Stimulated activated CD4-positive, alpha-beta T cell treated with anti-CD3 and anti-CD28 coated beads, Interleukin-1b, Interleukin-23, amount 100 ng/mL, for 48 hours (primary cell): ENCODE data around the gene SPAG17.

Experiments used
- DNase-seq: peaks from one replicate; pipeline ENCODE4 v3.0.0-alpha.2; 2020

SPAG17 gene

DNA sequence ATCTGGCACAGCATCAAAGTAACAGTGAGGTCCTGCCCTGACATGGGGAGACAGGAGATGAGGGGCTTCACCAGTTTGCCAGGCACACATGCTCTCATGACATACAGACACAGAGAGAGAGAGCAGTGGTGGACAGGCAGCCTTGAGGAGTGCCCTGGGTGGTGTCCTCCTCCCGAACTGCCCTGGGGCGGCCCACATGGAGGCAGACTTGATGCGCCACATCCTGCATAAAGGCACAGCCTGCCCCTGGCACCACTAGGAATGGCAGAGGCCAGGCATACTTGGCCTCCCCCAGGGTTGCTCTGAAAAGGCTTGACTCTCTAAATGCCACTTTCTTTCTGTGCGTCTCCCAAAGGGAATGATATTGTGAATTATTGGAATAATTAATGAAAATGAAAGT is 67.5 kb downstream of the SPAG17 start:
- no peak for DNase-seq

GRCh38 chr1:118116909-118117308 is 68.1 kb downstream of the SPAG17 start:
- DNase-seq, result no peak

DNA sequence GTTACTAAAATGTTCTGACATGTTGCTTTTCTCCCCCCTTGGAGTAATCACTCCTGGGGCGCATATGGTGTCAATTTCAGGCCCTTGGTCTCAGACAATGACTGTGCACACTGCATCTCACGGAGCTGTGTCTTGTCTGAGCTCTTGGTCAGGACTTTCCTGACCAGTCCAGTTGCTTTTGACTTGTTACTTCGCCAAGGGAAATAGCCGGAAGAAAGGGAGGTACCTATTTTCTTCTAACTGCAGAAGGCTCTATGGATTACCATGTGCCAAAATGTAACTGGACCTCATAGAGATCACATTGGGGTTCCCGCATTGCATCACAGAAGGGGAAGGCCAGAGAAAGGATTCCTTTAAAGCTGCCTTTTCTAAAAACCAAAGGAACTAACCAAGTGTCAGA is 68.6 kb downstream of the SPAG17 start:
- DNase-seq, result no peak

- DNase-seq, result no peak
Measured at GRCh38 chr1:118115567-118116295, 69.3 kb downstream of the SPAG17 start.

DNA sequence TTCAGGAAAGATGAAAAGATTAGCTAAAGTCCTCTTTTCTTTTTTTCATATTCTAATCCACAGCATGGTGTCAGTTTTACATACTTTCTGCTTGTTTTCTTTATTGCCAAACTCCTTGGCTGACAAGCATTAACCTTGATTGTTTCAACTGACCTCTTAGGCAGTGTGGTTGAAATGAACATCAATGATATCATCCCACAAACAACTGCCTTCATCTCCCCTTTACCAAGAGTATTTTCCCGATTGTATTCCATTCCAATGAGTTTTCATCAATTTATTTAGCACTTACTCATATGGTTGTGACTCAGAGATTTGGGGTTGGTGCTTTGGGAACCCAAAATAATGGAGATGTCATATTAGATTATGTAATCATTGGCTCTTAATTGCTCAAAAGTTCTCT is 71.8 kb downstream of the SPAG17 start:
- no peak for DNase-seq

- DNase-seq, result no peak
Measured at GRCh38 chr1:118110580-118110979, 74.4 kb downstream of the SPAG17 start.

GRCh38 chr1:118104951-118105350 is 80.1 kb downstream of the SPAG17 start:
- no peak for DNase-seq

DNA sequence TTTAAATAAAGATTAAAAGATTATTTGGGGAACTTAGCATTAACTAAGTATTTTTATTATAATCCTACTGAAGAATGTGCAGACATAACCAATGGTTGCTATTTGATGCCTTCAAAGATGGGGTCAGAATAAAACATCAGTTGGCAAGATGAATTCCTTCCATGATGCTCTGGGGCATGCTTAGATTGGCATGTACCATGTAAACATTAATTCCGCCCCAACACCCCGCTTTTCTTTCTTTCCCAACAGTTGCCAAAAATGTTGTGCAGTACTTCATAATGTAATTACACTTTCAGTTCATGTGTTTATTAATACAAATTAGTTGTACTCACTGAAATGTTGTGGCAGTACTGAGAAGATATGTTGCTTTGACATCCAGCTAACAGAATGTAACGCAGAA is 82.6 kb downstream of the SPAG17 start:
- no peak for DNase-seq

DNA sequence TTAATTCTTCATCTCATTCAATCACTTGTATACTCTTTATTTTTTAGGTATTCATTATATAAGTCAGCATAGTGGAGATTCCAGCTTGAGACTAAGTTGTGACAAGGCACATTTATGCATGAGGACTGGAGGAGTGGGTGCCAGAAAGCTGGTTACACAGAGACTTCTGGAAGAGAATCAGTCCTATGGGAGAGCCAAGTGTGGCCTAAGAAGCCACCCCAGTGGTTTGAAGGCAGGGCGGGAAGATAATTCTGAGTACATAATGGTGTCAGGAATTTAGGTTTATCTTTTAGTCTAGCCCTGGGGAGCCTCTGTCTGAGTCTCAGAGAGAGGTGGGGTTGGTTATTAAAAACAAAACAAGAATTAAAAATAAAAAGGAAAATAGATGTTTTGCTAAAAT is 83.0 kb downstream of the SPAG17 start:
- DNase-seq, result no peak

DNA sequence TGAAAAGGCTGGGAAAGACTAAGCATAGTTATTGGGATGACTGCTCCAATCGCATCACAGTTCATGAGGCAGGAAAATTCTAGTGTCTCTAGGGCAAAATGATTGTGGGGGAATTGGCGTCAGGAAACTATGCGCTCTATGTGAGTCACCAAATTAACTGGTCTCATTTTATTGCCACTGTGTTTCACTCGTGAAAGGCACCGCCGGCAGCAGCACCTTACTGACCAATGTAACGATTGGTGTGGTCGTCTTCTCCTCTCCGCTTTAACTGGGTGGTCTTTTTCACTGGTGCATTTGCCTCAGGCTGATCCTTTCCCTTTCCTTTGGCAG is 83.5 kb downstream of the SPAG17 start:
- DNase-seq, result no peak

- no peak for DNase-seq
Measured at GRCh38 chr1:118100686-118101514, 84.1 kb downstream of the SPAG17 start.

- DNase-seq, result no peak
Measured at GRCh38 chr1:118099686-118100085, 85.3 kb downstream of the SPAG17 start.

- DNase-seq, result no peak
Measured at GRCh38 chr1:118097622-118098348, 87.2 kb downstream of the SPAG17 start.

DNA sequence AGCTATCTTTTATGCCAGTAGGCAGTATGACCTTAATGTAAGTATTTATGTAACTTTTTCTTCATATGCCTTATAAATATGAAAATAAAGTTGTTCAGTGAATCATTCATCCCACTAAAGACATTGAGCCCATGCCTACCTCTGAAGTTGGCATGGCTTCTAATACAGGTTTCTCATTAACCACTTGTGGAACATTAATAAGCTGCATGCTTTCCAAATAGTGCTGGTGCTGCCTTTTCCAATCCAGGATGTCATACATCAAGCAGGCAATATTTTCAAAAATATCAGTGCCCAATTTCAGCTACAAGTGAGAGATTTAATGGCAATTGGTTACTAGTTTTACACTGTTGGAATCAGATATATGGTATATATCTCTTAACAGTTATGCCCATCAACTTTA is 92.0 kb downstream of the SPAG17 start:
- DNase-seq, result no peak

- DNase-seq, result no peak
Measured at GRCh38 chr1:118090130-118090529, 94.9 kb downstream of the SPAG17 start.

- DNase-seq, result no peak
Measured at GRCh38 chr1:118085365-118085764, 99.7 kb downstream of the SPAG17 start.

DNA sequence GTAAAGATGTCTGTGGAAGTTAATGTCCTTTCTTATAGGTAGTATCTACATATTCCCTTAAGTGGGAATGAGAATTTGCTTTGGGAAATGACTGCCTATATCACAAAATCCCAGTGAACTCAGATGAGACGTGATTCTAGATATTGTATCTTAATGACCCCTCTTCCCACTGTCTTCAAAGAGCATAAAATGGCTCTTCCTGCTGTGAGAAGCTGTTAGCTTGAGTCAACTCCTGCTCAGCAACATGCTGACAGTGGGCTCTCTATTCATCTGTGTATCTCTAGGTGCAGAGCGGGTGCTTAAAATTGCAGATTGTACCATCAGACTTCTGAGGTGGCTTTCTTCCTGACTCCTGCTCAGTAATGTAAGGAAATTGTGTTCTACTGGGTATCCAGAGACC is 100.6 kb downstream of the SPAG17 start:
- no peak for DNase-seq

GRCh38 chr1:118082984-118083383 is 102.0 kb downstream of the SPAG17 start:
- DNase-seq, result no peak

DNA sequence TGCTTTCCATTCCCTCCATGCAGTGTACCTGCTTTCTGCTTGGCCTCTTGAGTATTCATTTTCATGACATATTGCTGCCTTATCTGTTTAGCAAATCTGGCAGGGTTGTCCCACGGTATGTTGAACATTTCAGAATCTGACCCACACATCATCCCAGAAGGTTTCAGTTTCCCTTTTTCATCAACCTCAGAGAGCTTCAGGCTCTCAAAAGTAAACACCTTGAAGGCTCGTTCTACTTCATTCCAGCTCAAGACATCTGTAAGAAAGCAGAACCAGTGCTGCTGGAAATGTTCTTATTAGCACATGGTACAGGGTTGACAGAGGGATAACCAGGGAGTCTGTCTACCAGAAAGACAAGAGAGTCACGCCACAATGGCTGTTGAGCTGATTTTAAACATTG is 103.6 kb downstream of the SPAG17 start:
- no peak for DNase-seq

DNA sequence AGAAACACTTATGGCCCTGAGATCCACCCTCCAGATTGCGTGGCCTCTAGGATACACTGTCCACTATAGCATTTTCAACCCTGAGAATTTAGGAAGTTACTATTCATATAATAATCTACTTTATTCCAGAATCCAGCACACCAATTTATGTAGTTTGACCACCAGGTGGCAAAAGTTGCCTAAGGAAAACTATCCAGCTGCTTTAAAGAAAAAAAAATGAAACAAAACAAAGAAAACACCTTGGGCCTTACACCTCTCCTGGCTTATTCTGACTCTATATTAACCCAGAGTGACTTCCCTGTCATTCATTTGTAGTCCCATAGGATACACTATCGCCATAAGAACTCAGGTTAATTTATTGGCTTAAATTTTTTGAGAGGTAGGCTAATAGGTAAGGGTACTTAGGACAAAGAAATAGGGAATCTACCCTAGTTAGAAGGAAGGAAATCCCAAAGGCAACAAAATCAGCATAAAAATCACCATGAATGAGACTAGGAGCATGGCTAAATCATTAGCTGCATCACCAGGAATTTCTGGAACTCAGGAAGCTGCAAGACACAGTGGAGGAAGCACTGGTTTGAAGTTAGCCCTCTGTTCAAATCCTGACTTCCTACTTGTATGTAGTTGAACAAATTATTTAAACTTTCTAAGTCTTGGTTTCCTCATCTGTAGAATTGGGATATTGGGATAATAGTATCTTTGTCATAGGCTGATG is 107.5 kb downstream of the SPAG17 start:
- DNase-seq, result no peak

- DNase-seq, result no peak
Measured at GRCh38 chr1:118075116-118075515, 109.9 kb downstream of the SPAG17 start.

DNA sequence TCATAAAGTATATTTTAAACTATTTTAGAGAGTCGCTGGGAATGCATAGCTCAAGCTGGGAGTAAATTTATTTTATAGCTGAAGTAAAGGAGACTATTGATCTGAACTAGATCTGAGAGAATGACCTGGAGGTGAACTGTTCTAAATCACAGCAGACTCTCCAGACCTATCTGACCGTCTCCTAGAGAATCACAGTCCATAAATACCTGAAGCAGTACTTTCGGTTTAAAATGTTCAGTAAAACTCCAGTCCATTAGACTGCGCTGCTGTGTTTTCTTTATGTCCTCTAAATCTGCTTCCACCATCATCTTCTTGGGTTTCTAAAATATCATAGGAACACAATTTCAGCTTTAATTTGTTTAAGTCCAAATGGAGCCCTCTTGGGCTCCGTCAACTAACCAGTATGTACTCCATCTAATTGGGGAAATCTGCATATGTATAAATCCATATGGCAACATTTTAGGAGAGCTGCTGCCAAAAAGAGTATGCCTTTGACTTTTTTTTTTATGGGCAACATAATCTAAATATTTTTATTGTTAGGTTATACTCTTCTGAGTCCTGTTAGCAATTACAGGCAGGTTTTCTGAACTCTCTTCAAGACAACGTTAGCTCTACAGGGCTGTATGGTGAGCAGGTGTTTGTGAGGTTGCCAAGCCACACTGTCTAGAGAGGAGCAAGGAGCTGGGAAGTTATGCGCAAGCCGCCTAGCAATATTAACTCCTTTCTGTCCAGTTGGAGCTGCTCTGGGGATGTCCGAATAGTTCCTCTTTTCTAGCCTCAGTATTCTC is 111.2 kb downstream of the SPAG17 start:
- no peak for DNase-seq
